ENCODE data around the gene PTPRM.

- TF ChIP-seq ZNF70 (CRISPR knock-in tag; IDR thresholded peaks at IDR 0.05) (no peak), PATZ1 (CRISPR knock-in tag; IDR thresholded peaks at IDR 0.05; ENCODE audit: borderline replicate concordance) (no peak)
- TF ChIP-seq, protein P1, sequence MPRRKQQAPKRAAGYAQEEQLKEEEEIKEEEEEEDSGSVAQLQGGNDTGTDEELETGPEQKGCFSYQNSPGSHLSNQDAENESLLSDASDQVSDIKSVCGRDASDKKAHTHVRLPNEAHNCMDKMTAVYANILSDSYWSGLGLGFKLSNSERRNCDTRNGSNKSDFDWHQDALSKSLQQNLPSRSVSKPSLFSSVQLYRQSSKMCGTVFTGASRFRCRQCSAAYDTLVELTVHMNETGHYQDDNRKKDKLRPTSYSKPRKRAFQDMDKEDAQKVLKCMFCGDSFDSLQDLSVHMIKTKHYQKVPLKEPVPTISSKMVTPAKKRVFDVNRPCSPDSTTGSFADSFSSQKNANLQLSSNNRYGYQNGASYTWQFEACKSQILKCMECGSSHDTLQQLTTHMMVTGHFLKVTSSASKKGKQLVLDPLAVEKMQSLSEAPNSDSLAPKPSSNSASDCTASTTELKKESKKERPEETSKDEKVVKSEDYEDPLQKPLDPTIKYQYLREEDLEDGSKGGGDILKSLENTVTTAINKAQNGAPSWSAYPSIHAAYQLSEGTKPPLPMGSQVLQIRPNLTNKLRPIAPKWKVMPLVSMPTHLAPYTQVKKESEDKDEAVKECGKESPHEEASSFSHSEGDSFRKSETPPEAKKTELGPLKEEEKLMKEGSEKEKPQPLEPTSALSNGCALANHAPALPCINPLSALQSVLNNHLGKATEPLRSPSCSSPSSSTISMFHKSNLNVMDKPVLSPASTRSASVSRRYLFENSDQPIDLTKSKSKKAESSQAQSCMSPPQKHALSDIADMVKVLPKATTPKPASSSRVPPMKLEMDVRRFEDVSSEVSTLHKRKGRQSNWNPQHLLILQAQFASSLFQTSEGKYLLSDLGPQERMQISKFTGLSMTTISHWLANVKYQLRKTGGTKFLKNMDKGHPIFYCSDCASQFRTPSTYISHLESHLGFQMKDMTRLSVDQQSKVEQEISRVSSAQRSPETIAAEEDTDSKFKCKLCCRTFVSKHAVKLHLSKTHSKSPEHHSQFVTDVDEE (CRISPR knock-in tag; IDR thresholded peaks at IDR 0.05) = no peak
Observed at GRCh38 chr18:8167673-8168072, 600.6 kb downstream of the PTPRM start.

Measured in SK-N-SH treated with all-trans-retinoic acid at 6 μM for 48 hours (cell line).